Breast epithelium (tissue), 4 donors: Measurements from ENCODE around the gene PIK3C2G. TPM values are rescaled to one million over a fixed set of nuclear protein-coding genes. Genes with fewer than 3 reads are reported as not detected.

Experiments used
- DNase-seq, 2 donors: peaks; one replicate each; pipeline ENCODE4 v3.0.0-alpha.2; 2019; ENCODE audit warnings: low spot score in 2 of 2
- H3K27ac ChIP-seq, 2 donors: fragments of 200-600 bp; sonication (generic) in 1 of 2; one replicate each; pipeline ENCODE4 v1.5.1; 2016 to 2019; ENCODE audit warnings: mild to moderate bottlenecking in 1 of 2
- H3K27me3 ChIP-seq, 2 donors: fragments of 200-600 bp; sonication (generic) in 1 of 2; one replicate each; pipeline versions ENCODE4 v1.5.1 to v1.6.0; 2017 to 2019; ENCODE audit warnings: control low read depth in 1 of 2, mild to moderate bottlenecking in 1 of 2
- H3K36me3 ChIP-seq: fragments of 200-600 bp; one replicate; pipeline ENCODE4 v1.5.1; 2019
- H3K4me1 ChIP-seq, 2 donors: fragments of 200-600 bp; sonication (generic); one replicate each; pipeline ENCODE4 v1.5.1; 2016 to 2019; ENCODE audit warnings: control low read depth in 1 of 2
- H3K4me3 ChIP-seq, 3 donors: fragments of 200-600 bp; sonication (generic); 1 replicate in 2 of 3; 2 replicates in 1 of 3; pipeline ENCODE4 v1.5.1; 2016 to 2019; ENCODE audit warnings: mild to moderate bottlenecking in 3 of 3, moderate library complexity in 2 of 3
- H3K9me3 ChIP-seq, 2 donors: fragments of 200-600 bp; sonication (generic) in 1 of 2; one replicate each; pipeline ENCODE4 v1.5.1; 2016 to 2019; ENCODE audit warnings: control low read depth in 1 of 2
- POLR2A ChIP-seq: fragments of 450-650 bp; IDR thresholded peaks from one replicate; pipeline ENCODE4 v1.6.1; 2016; ENCODE audit warnings: antibody characterized with exemption, mild to moderate bottlenecking, moderate library complexity
- POLR2AphosphoS5 ChIP-seq, 3 donors: sonication (generic); formaldehyde crosslinking; IDR thresholded peaks; one replicate each; pipeline ENCODE4 v1.6.1; 2017; ENCODE audit warnings: antibody characterized with exemption in 3 of 3
- intact Hi-C: fragments of 100-400 bp; cut with DNase I; formaldehyde crosslinking; loops from one replicate; pipeline ENCODE4 v1.15.1; 2023; ENCODE audit warnings: low total_unique reads
- total RNA-seq, 3 donors: library from RNA; depleted of rRNA; stranded (reverse); fragments of >200 nt; gene quantifications; one replicate each; pipeline ENCODE4 v1.1.0, GENCODE V29; 2016
- TF ChIP-seq, protein P1 (sequence below), 3 donors: fragments of 450-650 bp; IDR thresholded peaks; one replicate each; pipeline ENCODE4 v1.5.1; 2016 to 2017; ENCODE audit warnings: antibody characterized with exemption in 3 of 3, mild to moderate bottlenecking in 3 of 3, moderate library complexity in 3 of 3

PIK3C2G gene
- total RNA-seq, 3 donors from 2014 or later = 0.16 to 164 (median 35.1) TPM

DNA sequence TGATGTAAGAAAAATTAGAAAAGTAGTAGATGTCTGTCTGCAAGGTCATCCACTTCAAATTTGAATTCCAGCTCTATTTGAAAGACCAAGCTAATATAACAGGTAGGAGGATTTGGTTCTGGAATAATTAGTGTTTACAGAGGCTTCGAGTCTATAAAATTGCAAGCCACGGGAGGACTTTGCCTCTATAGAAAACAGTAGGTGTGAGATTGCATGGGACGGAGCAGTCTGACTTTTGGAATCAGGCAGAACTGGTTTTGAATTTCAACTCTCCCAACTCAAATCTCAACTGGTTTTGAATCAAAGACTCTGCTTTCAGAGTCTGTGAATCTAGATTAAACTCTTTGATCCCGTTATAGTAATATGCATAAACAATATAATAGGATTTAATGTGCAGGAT is 82.4 kb downstream of the PIK3C2G start:
- no peak for TF ChIP-seq POLR2AphosphoS5 (IDR thresholded peaks at IDR 0.05)
- TF ChIP-seq POLR2A = no peak
- TF ChIP-seq, protein P1, sequence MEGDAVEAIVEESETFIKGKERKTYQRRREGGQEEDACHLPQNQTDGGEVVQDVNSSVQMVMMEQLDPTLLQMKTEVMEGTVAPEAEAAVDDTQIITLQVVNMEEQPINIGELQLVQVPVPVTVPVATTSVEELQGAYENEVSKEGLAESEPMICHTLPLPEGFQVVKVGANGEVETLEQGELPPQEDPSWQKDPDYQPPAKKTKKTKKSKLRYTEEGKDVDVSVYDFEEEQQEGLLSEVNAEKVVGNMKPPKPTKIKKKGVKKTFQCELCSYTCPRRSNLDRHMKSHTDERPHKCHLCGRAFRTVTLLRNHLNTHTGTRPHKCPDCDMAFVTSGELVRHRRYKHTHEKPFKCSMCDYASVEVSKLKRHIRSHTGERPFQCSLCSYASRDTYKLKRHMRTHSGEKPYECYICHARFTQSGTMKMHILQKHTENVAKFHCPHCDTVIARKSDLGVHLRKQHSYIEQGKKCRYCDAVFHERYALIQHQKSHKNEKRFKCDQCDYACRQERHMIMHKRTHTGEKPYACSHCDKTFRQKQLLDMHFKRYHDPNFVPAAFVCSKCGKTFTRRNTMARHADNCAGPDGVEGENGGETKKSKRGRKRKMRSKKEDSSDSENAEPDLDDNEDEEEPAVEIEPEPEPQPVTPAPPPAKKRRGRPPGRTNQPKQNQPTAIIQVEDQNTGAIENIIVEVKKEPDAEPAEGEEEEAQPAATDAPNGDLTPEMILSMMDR (IDR thresholded peaks at IDR 0.05) = no peak
- intact Hi-C loops = no loop called here
- H3K4me3 ChIP-seq = no peak overlapping the region

DNA sequence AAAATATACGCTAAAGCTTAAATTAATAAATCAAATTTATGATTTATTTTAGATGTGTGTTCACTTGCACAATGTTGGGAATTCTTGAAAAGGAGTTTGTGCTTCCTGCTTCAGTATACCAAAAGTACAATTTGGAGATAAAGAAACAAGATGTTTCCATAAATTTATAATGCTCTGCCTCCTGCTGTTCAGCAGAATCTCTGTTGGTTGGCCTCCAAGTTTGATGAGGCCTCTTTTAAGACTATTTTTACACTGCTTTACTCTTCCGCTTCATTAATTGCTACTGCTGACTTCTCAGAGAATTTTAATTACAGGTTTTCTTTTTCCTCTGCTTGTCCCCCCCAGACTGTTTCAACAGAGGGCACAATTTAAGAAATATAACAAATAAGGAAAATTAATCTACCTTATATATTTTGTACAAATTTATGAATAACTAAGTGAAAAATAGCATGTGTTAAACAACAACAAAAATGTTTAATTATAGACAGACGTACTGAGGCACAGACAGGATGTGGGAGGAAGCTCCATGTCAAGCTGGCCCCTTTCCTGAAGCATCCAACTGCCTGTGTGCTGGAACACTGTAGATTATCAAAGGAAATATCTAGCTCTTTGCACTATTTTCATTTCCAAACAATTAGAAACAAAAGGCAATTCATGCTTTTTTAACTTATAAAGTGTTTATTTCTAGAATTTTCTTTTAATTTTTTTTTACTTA is 83.9 kb downstream of the PIK3C2G start:
- Histone ChIP-seq H3K4me1 (no peaks in the 10 kb centered on the region), H3K27me3 (no peaks in the 10 kb centered on the region), H3K4me3 (no peak overlapping the region), H3K27ac (no peak overlapping the region), H3K9me3 (no peaks in the 10 kb centered on the region), H3K36me3 (peaks cover 7% of the 10 kb centered on the region)
- TF ChIP-seq, protein P1 (IDR thresholded peaks at IDR 0.05) = no peak
- no peak for TF ChIP-seq POLR2AphosphoS5 (IDR thresholded peaks at IDR 0.05)
- no peak for TF ChIP-seq POLR2A
- no peak for DNase-seq
- intact Hi-C loops = no loop called here

More for the DNA sequence above, 82.4 kb downstream of the PIK3C2G start:
- Histone ChIP-seq H3K27me3 (no peaks in the 10 kb centered on the region), H3K9me3 (no peaks in the 10 kb centered on the region), H3K27ac (no peak overlapping the region), H3K4me1 (no peaks in the 10 kb centered on the region), H3K36me3 (peaks cover 7% of the 10 kb centered on the region)
- DNase-seq = no peak

DNA sequence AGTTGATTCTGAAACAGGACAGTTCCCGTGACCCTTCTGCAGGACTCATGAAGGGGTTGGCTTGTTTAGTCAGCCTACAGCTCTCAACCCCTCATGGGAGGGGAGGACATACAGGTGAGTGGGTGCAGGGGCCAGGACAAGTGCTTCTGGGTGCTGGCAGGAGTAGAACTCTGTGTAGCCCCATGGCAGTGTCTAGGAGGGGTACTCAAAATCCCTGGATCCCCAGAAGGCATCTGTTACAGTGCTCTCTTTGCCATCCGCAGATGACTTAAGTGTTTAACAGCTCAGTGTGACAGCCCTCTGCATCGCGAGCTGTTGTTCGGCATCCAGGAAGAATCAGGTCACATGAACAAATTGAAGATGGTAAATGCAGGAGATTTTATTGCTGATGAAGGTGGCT is 91.0 kb downstream of the PIK3C2G start:
- DNase-seq = no peak
- H3K4me1 ChIP-seq = no peaks in the 10 kb centered on the region
- no peaks in the 10 kb centered on the region for H3K9me3 ChIP-seq
- TF ChIP-seq, protein P1 (IDR thresholded peaks at IDR 0.05) = no peak
- TF ChIP-seq POLR2AphosphoS5 (IDR thresholded peaks at IDR 0.05) = no peak
- TF ChIP-seq POLR2A = no peak
- H3K36me3 ChIP-seq = no peaks in the 10 kb centered on the region
- H3K27ac ChIP-seq = no peak overlapping the region
- intact Hi-C loops = no loop called here
- H3K4me3 ChIP-seq = no peak overlapping the region
- no peaks in the 10 kb centered on the region for H3K27me3 ChIP-seq

DNA sequence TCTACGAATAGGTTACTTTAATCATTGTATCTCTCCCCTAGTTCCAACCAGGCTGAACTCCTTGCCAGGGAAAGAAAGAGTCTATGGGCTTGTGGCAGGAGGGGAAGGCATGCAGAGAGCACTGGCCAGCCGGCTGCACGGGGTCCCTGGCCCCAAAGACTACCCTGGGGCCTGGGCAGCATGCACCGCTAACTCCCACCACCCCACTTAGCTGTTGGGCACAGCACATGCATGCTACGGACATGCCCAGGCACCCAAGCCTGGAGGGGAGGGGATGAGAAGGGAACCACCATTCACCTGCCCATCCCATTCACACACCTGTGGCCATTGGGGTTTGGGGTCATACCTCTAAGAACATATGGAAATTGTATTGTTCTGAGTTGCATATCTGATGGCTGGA is 94.1 kb downstream of the PIK3C2G start:
- Histone ChIP-seq H3K9me3 (no peaks in the 10 kb centered on the region), H3K27ac (no peak overlapping the region), H3K4me1 (no peaks in the 10 kb centered on the region), H3K36me3 (no peaks in the 10 kb centered on the region), H3K4me3 (no peak overlapping the region), H3K27me3 (no peaks in the 10 kb centered on the region)
- TF ChIP-seq POLR2A (no peak), POLR2AphosphoS5 (IDR thresholded peaks at IDR 0.05) (no peak)
- TF ChIP-seq, protein P1 (IDR thresholded peaks at IDR 0.05) = no peak
- no peak for DNase-seq
- intact Hi-C loops = no loop called here

DNA sequence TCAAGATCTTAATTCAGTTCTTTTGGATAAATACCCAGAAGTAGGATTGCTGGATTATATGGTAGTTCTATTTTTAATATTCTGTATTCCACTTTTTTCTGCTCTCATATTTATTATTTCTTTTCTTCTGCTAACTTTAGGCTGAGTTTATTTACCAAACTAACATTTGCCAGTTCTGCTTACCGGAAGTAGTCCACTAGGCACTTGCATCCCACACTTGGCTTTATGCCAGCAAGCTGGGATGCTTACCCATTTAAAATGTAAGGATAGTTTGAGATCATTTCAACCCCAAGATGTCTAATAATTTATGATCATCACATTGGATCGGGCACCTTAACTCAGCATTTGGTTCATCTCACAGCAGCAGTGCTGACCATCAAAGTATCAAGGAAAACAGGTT is 96.8 kb downstream of the PIK3C2G start:
- no peak overlapping the region for H3K4me3 ChIP-seq
- TF ChIP-seq POLR2AphosphoS5 (IDR thresholded peaks at IDR 0.05) = no peak
- TF ChIP-seq, protein P1 (IDR thresholded peaks at IDR 0.05) = no peak
- TF ChIP-seq POLR2A = no peak
- no peak overlapping the region for H3K27ac ChIP-seq
- no peaks in the 10 kb centered on the region for H3K27me3 ChIP-seq
- no peaks in the 10 kb centered on the region for H3K36me3 ChIP-seq
- H3K9me3 ChIP-seq = no peaks in the 10 kb centered on the region
- no peaks in the 10 kb centered on the region for H3K4me1 ChIP-seq
- DNase-seq = no peak
- intact Hi-C loops = no loop called here
